GM23338 (cell line): ENCODE results near the gene MICAL1. TPM values are rescaled to one million over a fixed set of nuclear protein-coding genes. Genes with fewer than 3 reads are reported as not detected.
A peak's percentile ranks its signal among the peaks of the same experiment; 100 is the strongest.

Experiments
- ATAC-seq: fragments of 200-7000 bp; cut with Tn5 transposase; 3 replicates; pipeline ENCODE4 v1.9.1; 2020
- DNase-seq: peaks from one replicate; pipeline ENCODE4 v3.0.0-alpha.2; 2015; ENCODE audit warnings: low spot score
- H2AFZ ChIP-seq: fragments of 200-600 bp; sonication (generic); 2 replicates; pipeline ENCODE4 v1.8.0; 2016; ENCODE audit warnings: antibody characterized with exemption, mild to moderate bottlenecking, moderate library complexity
- H3F3A ChIP-seq: fragments of 200-600 bp; sonication (generic); replicated peaks from 2 replicates; pipeline ENCODE4 v1.8.0; 2017; ENCODE audit warnings: antibody characterized with exemption, mixed run types, low read depth
- H3K27ac ChIP-seq: fragments of 200-600 bp; sonication (generic); 2 replicates; pipeline ENCODE4 v1.6.1; 2016; ENCODE audit warnings: low read depth
- H3K27me3 ChIP-seq: fragments of 200-600 bp; sonication (generic); 2 replicates; pipeline ENCODE4 v1.8.0; 2016; ENCODE audit warnings: mild to moderate bottlenecking, mixed run types, moderate library complexity; ENCODE audit not compliant: insufficient read depth
- H3K36me3 ChIP-seq: fragments of 200-600 bp; sonication (generic); 2 replicates; pipeline ENCODE4 v1.8.0; 2016; ENCODE audit warnings: mild to moderate bottlenecking; ENCODE audit not compliant: insufficient read depth
- H3K4me1 ChIP-seq: fragments of 200-600 bp; sonication (generic); 2 replicates; pipeline ENCODE4 v1.8.0; 2016; ENCODE audit warnings: mild to moderate bottlenecking, moderate library complexity; ENCODE audit not compliant: insufficient read depth
- H3K4me2 ChIP-seq: fragments of 200-600 bp; sonication (generic); 2 replicates; pipeline ENCODE4 v1.7.1; 2017; ENCODE audit warnings: mixed run types
- H3K4me3 ChIP-seq: fragments of 200-600 bp; sonication (generic); 2 replicates; pipeline ENCODE4 v1.6.1; 2016; ENCODE audit warnings: mixed run types
- H3K79me2 ChIP-seq: fragments of 200-600 bp; sonication (generic); replicated peaks from 2 replicates; pipeline ENCODE4 v1.8.0; 2017; ENCODE audit warnings: mild to moderate bottlenecking; ENCODE audit not compliant: insufficient read depth
- H3K9me2 ChIP-seq: fragments of 200-600 bp; sonication (generic); 2 replicates; pipeline ENCODE4 v1.8.0; 2017; ENCODE audit not compliant: insufficient read depth
- H4K20me1 ChIP-seq: fragments of 200-600 bp; sonication (generic); replicated peaks from 2 replicates; pipeline ENCODE4 v1.8.0; 2017; ENCODE audit warnings: mild to moderate bottlenecking; ENCODE audit not compliant: insufficient read depth
- H3K27ac Mint-ChIP-seq: 2 replicates; pipeline ENCODE4 v1.8.0; 2020; ENCODE audit warnings: inconsistent platforms, mild to moderate bottlenecking, moderate library complexity, mixed read lengths
- H3K27me3 Mint-ChIP-seq: 3 replicates; pipeline ENCODE4 v1.8.0; 2022; ENCODE audit warnings: low read depth, mild to moderate bottlenecking, moderate library complexity, mixed read lengths, inconsistent platforms; ENCODE audit not compliant: insufficient read depth, poor library complexity
- H3K36me3 Mint-ChIP-seq: 3 replicates; pipeline ENCODE4 v1.8.0; 2021; ENCODE audit warnings: low read depth, mild to moderate bottlenecking, inconsistent platforms, moderate library complexity, mixed read lengths
- H3K4me1 Mint-ChIP-seq: 3 replicates; pipeline ENCODE4 v1.8.0; 2020; ENCODE audit warnings: mild to moderate bottlenecking, inconsistent platforms, mixed read lengths
- H3K4me3 Mint-ChIP-seq: 3 replicates; pipeline ENCODE4 v1.8.0; 2021; ENCODE audit warnings: moderate library complexity, mild to moderate bottlenecking, inconsistent platforms, mixed read lengths
- H3K9me3 Mint-ChIP-seq: 3 replicates; pipeline ENCODE4 v1.8.0; 2020; ENCODE audit warnings: moderate library complexity, mild to moderate bottlenecking, inconsistent platforms, mixed read lengths
- CTCF ChIP-seq, 2 experiments: fragments of 200-600 bp in 1 of 2; sonication (generic) in 1 of 2; conservative IDR thresholded peaks; 2 replicates each; pipeline versions ENCODE4 v1.5.1 to v1.6.1; 2016 to 2017; ENCODE audit warnings: antibody characterized with exemption in 2 of 2, low read depth in 2 of 2, mild to moderate bottlenecking in 2 of 2, moderate library complexity in 1 of 2
- ETS1 ChIP-seq: IDR thresholded peaks from 2 replicates; pipeline ENCODE4 v1.6.1; 2016; ENCODE audit warnings: antibody characterized with exemption
- EZH2phosphoT487 ChIP-seq: fragments of 200-600 bp; sonication (generic); IDR thresholded peaks from one replicate; pipeline ENCODE4 v1.8.1; 2018; ENCODE audit warnings: antibody characterized with exemption; ENCODE audit not compliant: unreplicated experiment
- NANOG ChIP-seq: IDR thresholded peaks from 2 replicates; pipeline ENCODE4 v1.6.1; 2016; ENCODE audit warnings: antibody characterized with exemption, borderline replicate concordance
- REST ChIP-seq: IDR thresholded peaks from one replicate; pipeline ENCODE4 v1.6.1; 2018; ENCODE audit warnings: antibody characterized with exemption; ENCODE audit not compliant: unreplicated experiment
- STAT1 ChIP-seq: IDR thresholded peaks from one replicate; pipeline ENCODE4 v1.6.1; 2016; ENCODE audit warnings: antibody characterized with exemption; ENCODE audit not compliant: unreplicated experiment
- ZNF114 ChIP-seq: fragments of 250-450 bp; sonication (Bioruptor Pico); IDR thresholded peaks from 2 replicates; pipeline ENCODE4 v1.5.0; 2020; ENCODE audit warnings: mild to moderate bottlenecking, moderate library complexity
- ZNF462 ChIP-seq: fragments of 250-450 bp; sonication (Bioruptor Pico); IDR thresholded peaks from 2 replicates; pipeline ENCODE4 v1.5.0; 2020; ENCODE audit warnings: mild to moderate bottlenecking, moderate library complexity
- polyA plus RNA-seq: library from polyadenylated mRNA; unstranded; fragments of >200 nt; fragmentation: Nextera tagmentation; extraction: Ambion mirVana; gene quantifications from 2 replicates; pipeline ENCODE4 v1.2.1, GENCODE V29; 2016
- total RNA-seq: library from RNA; depleted of rRNA; stranded (reverse); fragments of >200 nt; shearing (Covaris generic); gene quantifications from 2 replicates; pipeline ENCODE4 v1.2.3, GENCODE V29; 2014

The MICAL1 gene
- total and polyA plus RNA-seq, 2 experiments from 2014 or later = 27.8 to 77.8 TPM

DNA sequence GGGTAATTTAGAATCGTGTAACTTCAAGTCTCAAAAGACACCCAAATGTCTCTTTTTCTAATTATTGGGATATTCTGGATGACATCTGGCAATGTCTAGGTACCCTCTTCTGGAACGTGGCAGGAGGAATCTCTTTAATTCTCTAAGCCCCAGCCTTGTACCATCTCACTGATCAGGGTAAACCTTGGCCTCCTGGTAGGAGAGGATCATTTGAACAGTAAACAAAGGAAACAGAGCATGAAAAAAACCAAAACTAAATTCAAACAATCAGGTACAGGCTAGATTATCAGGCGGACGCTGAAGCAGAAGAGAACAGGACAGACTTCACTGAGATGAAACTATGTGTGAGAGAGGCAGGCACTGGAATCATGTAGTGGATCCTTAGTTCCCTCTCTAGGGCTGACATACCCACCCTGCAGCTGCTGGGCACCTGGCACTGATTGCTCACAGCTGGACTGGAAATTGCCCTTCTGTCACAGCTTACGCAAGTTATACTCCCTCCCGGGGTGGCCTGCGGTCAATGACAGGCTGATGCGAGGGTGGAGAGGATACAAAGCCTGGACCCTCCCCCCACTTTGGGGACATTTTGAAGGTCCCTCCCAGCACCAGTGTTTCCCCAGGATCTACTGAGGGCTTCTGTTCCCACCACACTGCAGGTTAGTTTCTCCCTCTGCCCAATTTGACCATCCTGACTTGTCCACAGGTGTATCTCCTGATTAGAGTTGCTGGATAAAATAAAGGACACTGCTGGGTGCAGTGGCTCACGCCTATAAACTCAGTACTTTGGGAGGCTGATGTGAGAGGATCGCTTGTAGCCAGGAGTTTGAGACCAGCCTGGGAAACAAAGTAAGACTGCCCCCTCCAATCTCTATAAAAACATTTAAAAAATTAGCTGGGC is 48.0 kb upstream of the MICAL1 start (continued):
- no peak for TF ChIP-seq REST
- no peak for TF ChIP-seq ZNF462 (CRISPR knock-in tag)

DNA sequence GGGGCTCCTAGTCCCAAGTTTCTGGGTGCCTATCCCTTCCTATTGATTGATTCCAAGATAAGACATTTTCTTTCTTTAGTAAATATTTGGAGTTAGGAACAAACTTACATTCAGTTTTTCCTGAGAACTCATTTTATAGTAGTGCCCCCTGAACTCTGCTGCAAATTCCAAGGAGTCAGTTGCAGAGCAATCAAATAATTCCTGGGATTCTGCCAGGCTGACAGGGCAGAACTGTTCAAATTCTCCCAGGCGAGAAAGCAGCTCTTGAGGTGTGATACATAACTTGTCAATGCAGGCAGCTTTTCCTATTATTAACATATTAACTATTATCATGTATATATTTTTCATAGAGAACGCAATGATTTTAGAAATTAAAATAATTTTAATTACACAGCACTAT is 43.4 kb upstream of the MICAL1 start:
- Histone ChIP-seq H3K9me2 (peaks cover 9% of the 10 kb centered on the region; the same call in 1 of the 2 replicates), H2AFZ (peak overlapping the region; percentile 56; the same call in 1 of the 2 replicates), H3K27me3 (no peaks in the 10 kb centered on the region), H3K27ac (no peak overlapping the region), H4K20me1 (no peaks in the 10 kb centered on the region), H3K79me2 (no peaks in the 10 kb centered on the region), H3F3A (no peaks in the 10 kb centered on the region), H3K4me2 (no peak overlapping the region), H3K4me3 (no peak overlapping the region), H3K36me3 (no peaks in the 10 kb centered on the region), H3K4me1 (peaks cover 16% of the 10 kb centered on the region)
- H3K9me3 Mint-ChIP-seq = no peaks in the 10 kb centered on the region
- no peak overlapping the region for H3K27ac Mint-ChIP-seq
- no peak overlapping the region for H3K4me3 Mint-ChIP-seq
- ATAC-seq (no peak), DNase-seq (no peak)
- H3K27me3 Mint-ChIP-seq = peaks cover 5% of the 10 kb centered on the region
- no peaks in the 10 kb centered on the region for H3K36me3 Mint-ChIP-seq
- peaks cover 41% of the 10 kb centered on the region for H3K4me1 Mint-ChIP-seq
- TF ChIP-seq CTCF (conservative IDR thresholded peaks at IDR 0.05; ENCODE audit: low read depth in 2 of 2) = no peak
- no peak for TF ChIP-seq STAT1
- TF ChIP-seq ZNF114 (CRISPR knock-in tag) = no peak
- no peak for TF ChIP-seq EZH2phosphoT487
- no peak for TF ChIP-seq NANOG
- TF ChIP-seq ETS1 = no peak
